ENCODE results near the gene ARHGAP35. TPM values are rescaled to one million over a fixed set of nuclear protein-coding genes. Genes with fewer than 3 reads are reported as not detected.

The ARHGAP35 gene
- total and polyA plus RNA-seq, 2 experiments from 2014 or later: 13.6 to 57.7 TPM

GRCh38 chr19:46834121-46834520 lies 26.7 kb upstream of the ARHGAP35 start:
- H3K9me2 ChIP-seq (ENCODE audit: insufficient read depth): no peaks in the 10 kb centered on the region
- no peak overlapping the region for H3K4me3 Mint-ChIP-seq
- no peak overlapping the region for H3K4me3 ChIP-seq
- H3K27ac ChIP-seq (ENCODE audit: low read depth): no peak overlapping the region
- H3K9me3 Mint-ChIP-seq: no peaks in the 10 kb centered on the region; the same call in 2 of the 3 replicates
- no peaks in the 10 kb centered on the region for H4K20me1 ChIP-seq (replicated peaks; ENCODE audit: insufficient read depth)
- H3K27me3 ChIP-seq (ENCODE audit: insufficient read depth): no peaks in the 10 kb centered on the region
- H3K27me3 Mint-ChIP-seq (ENCODE audit: insufficient read depth, low read depth, poor library complexity): peaks cover 6% of the 10 kb centered on the region
- H3K4me1 ChIP-seq (ENCODE audit: insufficient read depth): peaks cover 5% of the 10 kb centered on the region; the same call in 1 of the 2 replicates
- H3K4me2 ChIP-seq: no peak overlapping the region
- H3K36me3 Mint-ChIP-seq (ENCODE audit: low read depth): peaks cover 17% of the 10 kb centered on the region
- no peaks in the 10 kb centered on the region for H3K79me2 ChIP-seq (replicated peaks; ENCODE audit: insufficient read depth)
- no peaks in the 10 kb centered on the region for H3K4me1 Mint-ChIP-seq
- no peak overlapping the region for H3K27ac Mint-ChIP-seq
- TF ChIP-seq STAT1 (IDR thresholded peaks at IDR 0.05; ENCODE audit: unreplicated experiment) (no peak), NANOG (IDR thresholded peaks at IDR 0.05; ENCODE audit: borderline replicate concordance) (no peak), EZH2 (IDR thresholded peaks at IDR 0.05; ENCODE audit: low read depth, unreplicated experiment) (no peak), CREB1 (CRISPR knock-in tag; IDR thresholded peaks at IDR 0.05; ENCODE audit: low read depth) (no peak), EZH2phosphoT487 (IDR thresholded peaks at IDR 0.05; ENCODE audit: unreplicated experiment) (no peak), JUNB (IDR thresholded peaks at IDR 0.05; ENCODE audit: unreplicated experiment) (no peak), POLR2AphosphoS5 (IDR thresholded peaks at IDR 0.05; ENCODE audit: low read depth) (no peak), ZNF462 (CRISPR knock-in tag; IDR thresholded peaks at IDR 0.05) (no peak), ZNF331 (CRISPR knock-in tag; IDR thresholded peaks at IDR 0.05; ENCODE audit: low read depth) (no peak)
- TF ChIP-seq, protein P1, sequence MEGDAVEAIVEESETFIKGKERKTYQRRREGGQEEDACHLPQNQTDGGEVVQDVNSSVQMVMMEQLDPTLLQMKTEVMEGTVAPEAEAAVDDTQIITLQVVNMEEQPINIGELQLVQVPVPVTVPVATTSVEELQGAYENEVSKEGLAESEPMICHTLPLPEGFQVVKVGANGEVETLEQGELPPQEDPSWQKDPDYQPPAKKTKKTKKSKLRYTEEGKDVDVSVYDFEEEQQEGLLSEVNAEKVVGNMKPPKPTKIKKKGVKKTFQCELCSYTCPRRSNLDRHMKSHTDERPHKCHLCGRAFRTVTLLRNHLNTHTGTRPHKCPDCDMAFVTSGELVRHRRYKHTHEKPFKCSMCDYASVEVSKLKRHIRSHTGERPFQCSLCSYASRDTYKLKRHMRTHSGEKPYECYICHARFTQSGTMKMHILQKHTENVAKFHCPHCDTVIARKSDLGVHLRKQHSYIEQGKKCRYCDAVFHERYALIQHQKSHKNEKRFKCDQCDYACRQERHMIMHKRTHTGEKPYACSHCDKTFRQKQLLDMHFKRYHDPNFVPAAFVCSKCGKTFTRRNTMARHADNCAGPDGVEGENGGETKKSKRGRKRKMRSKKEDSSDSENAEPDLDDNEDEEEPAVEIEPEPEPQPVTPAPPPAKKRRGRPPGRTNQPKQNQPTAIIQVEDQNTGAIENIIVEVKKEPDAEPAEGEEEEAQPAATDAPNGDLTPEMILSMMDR (conservative IDR thresholded peaks at IDR 0.05; ENCODE audit: low read depth in 2 of 2): no peak
- TF ChIP-seq, protein P2, sequence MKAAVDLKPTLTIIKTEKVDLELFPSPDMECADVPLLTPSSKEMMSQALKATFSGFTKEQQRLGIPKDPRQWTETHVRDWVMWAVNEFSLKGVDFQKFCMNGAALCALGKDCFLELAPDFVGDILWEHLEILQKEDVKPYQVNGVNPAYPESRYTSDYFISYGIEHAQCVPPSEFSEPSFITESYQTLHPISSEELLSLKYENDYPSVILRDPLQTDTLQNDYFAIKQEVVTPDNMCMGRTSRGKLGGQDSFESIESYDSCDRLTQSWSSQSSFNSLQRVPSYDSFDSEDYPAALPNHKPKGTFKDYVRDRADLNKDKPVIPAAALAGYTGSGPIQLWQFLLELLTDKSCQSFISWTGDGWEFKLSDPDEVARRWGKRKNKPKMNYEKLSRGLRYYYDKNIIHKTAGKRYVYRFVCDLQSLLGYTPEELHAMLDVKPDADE (IDR thresholded peaks at IDR 0.05): no peak
- TF ChIP-seq, protein P3, sequence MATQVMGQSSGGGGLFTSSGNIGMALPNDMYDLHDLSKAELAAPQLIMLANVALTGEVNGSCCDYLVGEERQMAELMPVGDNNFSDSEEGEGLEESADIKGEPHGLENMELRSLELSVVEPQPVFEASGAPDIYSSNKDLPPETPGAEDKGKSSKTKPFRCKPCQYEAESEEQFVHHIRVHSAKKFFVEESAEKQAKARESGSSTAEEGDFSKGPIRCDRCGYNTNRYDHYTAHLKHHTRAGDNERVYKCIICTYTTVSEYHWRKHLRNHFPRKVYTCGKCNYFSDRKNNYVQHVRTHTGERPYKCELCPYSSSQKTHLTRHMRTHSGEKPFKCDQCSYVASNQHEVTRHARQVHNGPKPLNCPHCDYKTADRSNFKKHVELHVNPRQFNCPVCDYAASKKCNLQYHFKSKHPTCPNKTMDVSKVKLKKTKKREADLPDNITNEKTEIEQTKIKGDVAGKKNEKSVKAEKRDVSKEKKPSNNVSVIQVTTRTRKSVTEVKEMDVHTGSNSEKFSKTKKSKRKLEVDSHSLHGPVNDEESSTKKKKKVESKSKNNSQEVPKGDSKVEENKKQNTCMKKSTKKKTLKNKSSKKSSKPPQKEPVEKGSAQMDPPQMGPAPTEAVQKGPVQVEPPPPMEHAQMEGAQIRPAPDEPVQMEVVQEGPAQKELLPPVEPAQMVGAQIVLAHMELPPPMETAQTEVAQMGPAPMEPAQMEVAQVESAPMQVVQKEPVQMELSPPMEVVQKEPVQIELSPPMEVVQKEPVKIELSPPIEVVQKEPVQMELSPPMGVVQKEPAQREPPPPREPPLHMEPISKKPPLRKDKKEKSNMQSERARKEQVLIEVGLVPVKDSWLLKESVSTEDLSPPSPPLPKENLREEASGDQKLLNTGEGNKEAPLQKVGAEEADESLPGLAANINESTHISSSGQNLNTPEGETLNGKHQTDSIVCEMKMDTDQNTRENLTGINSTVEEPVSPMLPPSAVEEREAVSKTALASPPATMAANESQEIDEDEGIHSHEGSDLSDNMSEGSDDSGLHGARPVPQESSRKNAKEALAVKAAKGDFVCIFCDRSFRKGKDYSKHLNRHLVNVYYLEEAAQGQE (IDR thresholded peaks at IDR 0.05; ENCODE audit: unreplicated experiment): no peak
- 0 out of 2 replicates have a peak, but pooled peaks cover 3% of the 10 kb centered on the region for H3F3A ChIP-seq (replicated peaks; ENCODE audit: low read depth)
- DNase-seq (ENCODE audit: low spot score): no peak
- no peaks in the 10 kb centered on the region for H3K36me3 ChIP-seq (ENCODE audit: insufficient read depth)
- H2AFZ ChIP-seq: no peak overlapping the region
- ATAC-seq: no peak
